Sigmoid colon (tissue), 4 donors: ENCODE measurements around the gene CARD11.

ENCODE experiments used
- CTCF ChIP-seq, 4 experiments: fragments of 450-650 bp in 3 of 4; fragments of 200-600 bp in 1 of 4; IDR thresholded peaks; one replicate each; pipeline ENCODE4 v1.5.1; 2016 to 2019; ENCODE audit warnings: antibody characterized with exemption in 4 of 4, mild to moderate bottlenecking in 3 of 4, moderate library complexity in 2 of 4
- EP300 ChIP-seq, 4 donors: sonication (generic); formaldehyde crosslinking; IDR thresholded peaks; one replicate each; pipeline ENCODE4 v1.6.1; 2017; ENCODE audit warnings: antibody characterized with exemption in 4 of 4
- POLR2A ChIP-seq, 2 donors: fragments of 450-650 bp; IDR thresholded peaks; one replicate each; pipeline ENCODE4 v1.6.1; 2016; ENCODE audit warnings: antibody characterized with exemption in 2 of 2, mild to moderate bottlenecking in 2 of 2, moderate library complexity in 2 of 2
- POLR2AphosphoS5 ChIP-seq, 4 donors: sonication (generic); formaldehyde crosslinking; IDR thresholded peaks; one replicate each; pipeline ENCODE4 v1.6.1; 2017; ENCODE audit warnings: antibody characterized with exemption in 4 of 4

GRCh38 chr7:2905500-2905899 is 138.2 kb downstream of the CARD11 start:
- TF ChIP-seq CTCF (IDR thresholded peaks at IDR 0.05) (no peak), POLR2AphosphoS5 (IDR thresholded peaks at IDR 0.05) (no peak), POLR2A (IDR thresholded peaks at IDR 0.05) (no peak), EP300 (IDR thresholded peaks at IDR 0.05) (no peak)
